ENCODE results near the gene NDP.

DNA sequence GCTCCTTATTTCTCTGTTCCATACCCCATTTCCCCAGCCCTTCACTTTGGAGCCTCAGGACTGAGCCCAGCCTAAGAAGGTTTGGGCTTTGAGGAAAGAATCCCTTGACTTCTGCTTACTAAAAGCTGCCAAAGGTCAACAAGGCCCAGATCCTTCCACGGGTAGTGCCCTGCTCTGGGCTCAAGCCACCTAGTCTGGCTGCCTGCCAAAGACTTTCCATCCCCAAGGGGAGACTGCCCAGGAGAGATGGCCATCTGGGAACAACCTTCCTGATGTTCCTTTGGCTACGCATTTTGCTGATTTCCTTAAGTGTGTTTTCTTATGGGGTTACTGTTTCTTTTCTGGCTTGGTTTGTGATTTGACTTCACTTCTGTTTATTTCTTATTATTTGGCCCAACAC is 49.8 kb upstream of the NDP start:
- TF ChIP-seq, protein P1, sequence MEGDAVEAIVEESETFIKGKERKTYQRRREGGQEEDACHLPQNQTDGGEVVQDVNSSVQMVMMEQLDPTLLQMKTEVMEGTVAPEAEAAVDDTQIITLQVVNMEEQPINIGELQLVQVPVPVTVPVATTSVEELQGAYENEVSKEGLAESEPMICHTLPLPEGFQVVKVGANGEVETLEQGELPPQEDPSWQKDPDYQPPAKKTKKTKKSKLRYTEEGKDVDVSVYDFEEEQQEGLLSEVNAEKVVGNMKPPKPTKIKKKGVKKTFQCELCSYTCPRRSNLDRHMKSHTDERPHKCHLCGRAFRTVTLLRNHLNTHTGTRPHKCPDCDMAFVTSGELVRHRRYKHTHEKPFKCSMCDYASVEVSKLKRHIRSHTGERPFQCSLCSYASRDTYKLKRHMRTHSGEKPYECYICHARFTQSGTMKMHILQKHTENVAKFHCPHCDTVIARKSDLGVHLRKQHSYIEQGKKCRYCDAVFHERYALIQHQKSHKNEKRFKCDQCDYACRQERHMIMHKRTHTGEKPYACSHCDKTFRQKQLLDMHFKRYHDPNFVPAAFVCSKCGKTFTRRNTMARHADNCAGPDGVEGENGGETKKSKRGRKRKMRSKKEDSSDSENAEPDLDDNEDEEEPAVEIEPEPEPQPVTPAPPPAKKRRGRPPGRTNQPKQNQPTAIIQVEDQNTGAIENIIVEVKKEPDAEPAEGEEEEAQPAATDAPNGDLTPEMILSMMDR (IDR thresholded peaks at IDR 0.05; ENCODE audit: insufficient read depth, low read depth, low read length), result no peak
- no peak for TF ChIP-seq EZH2 (IDR thresholded peaks at IDR 0.05; ENCODE audit: insufficient read depth, low read length)
